Fibroblast of the aortic adventitia (primary cell): ENCODE data around the gene SCAPER. TPM values are rescaled to one million over a fixed set of nuclear protein-coding genes. Genes with fewer than 3 reads are reported as not detected.

Experiments used
- DNase-seq: peaks from one replicate; pipeline ENCODE4 v3.0.0-alpha.2; 2010; ENCODE audit warnings: low read depth
- H3K4me3 ChIP-seq: 2 replicates; pipeline ENCODE4 v1.5.1; 2011; ENCODE audit warnings: low read depth, mild to moderate bottlenecking, control low read depth, low read length, moderate library complexity
- total RNA-seq: library from RNA; depleted of rRNA; stranded (reverse); fragments of >200 nt; gene quantifications from 2 replicates; pipeline ENCODE4 v1.2.3, GENCODE V29; 2012; ENCODE audit warnings: low replicate concordance
- TF ChIP-seq, protein P1 (sequence below): IDR thresholded peaks from 2 replicates; pipeline ENCODE4 v1.5.1; 2011; ENCODE audit warnings: mild to moderate bottlenecking, low read length, control low read depth, inconsistent platforms; ENCODE audit not compliant: insufficient read depth

SCAPER gene
- total RNA-seq, 1 donor = 16.3 TPM

DNA sequence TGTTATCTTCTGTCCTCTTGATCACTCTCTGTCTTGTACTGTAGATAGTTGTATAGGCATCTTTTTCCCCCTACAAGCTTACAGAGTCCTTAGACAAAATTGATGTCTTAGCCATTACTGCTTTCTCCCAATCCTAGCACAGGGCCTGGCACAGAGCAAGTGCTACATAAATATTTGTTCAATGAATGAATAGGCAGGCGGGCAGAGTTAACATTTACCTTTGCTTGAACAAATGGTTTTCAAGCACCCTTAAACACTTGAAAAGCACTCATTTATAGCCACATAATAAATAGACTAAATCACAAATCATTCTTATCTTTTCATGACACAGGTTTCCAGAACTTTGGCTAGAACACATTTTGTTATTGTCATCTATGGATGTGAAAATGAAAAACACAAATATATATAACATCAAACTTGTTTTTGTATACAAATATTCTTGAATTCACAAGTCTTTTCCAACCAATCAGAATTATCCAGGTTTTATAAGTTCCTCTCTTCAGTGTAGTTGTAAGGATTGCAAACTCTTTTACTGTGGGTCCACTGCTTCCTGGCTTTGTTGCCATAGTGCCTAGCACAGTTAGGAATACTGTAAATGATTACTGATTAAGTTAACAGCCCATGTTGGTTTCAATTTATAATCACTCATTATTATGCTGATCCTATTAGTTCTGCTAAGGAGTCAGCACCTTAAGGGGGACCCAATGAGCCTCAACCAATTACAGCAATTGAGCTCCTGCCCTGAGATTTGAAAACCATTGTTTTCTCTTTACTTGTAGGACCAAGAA, 506.6 kb downstream of the SCAPER start:
- no peak for DNase-seq
- no peak overlapping the region for H3K4me3 ChIP-seq
- TF ChIP-seq, protein P1, sequence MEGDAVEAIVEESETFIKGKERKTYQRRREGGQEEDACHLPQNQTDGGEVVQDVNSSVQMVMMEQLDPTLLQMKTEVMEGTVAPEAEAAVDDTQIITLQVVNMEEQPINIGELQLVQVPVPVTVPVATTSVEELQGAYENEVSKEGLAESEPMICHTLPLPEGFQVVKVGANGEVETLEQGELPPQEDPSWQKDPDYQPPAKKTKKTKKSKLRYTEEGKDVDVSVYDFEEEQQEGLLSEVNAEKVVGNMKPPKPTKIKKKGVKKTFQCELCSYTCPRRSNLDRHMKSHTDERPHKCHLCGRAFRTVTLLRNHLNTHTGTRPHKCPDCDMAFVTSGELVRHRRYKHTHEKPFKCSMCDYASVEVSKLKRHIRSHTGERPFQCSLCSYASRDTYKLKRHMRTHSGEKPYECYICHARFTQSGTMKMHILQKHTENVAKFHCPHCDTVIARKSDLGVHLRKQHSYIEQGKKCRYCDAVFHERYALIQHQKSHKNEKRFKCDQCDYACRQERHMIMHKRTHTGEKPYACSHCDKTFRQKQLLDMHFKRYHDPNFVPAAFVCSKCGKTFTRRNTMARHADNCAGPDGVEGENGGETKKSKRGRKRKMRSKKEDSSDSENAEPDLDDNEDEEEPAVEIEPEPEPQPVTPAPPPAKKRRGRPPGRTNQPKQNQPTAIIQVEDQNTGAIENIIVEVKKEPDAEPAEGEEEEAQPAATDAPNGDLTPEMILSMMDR = no peak

- H3K4me3 ChIP-seq = no peak overlapping the region
- peak; percentile 15 for DNase-seq
- TF ChIP-seq, protein P1 = no peak
Measured at GRCh38 chr15:76393614-76394013, 511.5 kb downstream of the SCAPER start.

DNA sequence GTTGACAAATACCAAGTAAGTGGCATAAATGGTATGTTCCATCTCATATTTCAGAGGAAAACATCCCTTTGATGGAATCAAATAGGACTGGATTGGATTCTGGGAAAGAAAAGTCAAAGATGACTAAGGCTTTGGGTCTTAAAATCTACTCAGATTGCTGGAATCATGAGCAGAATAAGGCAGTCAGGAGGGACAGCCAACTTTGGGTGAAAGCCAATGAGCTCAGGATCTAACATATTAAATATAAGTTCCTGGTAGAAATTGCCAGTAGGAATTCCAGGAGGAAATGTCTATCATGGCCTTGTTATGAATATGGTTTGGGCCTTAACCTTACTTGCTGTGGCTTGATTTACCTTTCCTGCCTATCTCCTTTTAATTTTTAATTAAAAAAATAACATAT, 513.3 kb downstream of the SCAPER start:
- peak; percentile 9 for DNase-seq
- no peak overlapping the region for H3K4me3 ChIP-seq
- TF ChIP-seq, protein P1 = no peak

DNA sequence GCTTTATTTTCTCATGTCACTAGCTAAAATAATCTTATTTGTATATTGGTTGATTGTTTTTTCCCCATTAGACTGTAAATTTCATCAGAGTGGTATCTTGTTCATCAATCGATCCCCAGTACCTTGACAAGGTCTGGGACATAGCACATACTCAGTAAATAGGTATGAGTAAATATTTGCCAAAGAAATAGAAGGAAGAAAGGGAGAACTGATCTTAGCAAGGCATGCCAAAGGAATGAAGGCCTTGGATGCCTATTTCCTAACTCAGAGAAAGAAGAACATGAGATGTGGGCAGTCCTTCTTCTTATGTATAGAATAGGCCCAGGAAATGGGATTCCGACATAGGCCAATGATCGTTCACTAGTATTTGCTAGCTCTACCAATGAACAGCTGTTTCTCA, 513.8 kb downstream of the SCAPER start:
- TF ChIP-seq, protein P1 = no peak
- no peak for DNase-seq
- H3K4me3 ChIP-seq = no peak overlapping the region

DNA sequence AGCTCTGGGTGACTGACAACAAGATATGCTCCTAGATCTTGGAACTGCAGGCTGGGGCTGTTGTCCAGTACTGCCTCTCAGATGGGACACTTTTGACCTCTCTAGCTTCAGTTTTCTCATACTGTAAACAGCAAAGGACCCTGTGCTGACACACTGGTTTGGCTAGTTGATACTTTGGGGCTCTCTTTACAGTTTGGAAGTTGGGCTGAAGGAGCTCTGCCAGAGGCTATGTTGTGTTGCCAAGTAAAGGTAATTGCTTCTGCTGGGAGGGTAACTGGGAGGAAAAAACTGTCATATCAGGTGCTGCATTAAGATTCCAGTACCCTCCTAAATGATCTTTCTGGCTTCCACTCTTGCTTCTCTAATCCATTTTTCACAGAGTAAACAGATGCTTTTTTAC, 514.6 kb downstream of the SCAPER start:
- no peak for DNase-seq
- TF ChIP-seq, protein P1 = no peak

GRCh38 chr15:76386926-76387325, 518.2 kb downstream of the SCAPER start:
- no peak overlapping the region for H3K4me3 ChIP-seq
- TF ChIP-seq, protein P1 = no peak
- DNase-seq = no peak

More for the DNA sequence above, 514.6 kb downstream of the SCAPER start:
- no peak overlapping the region for H3K4me3 ChIP-seq
